Activated CD8-positive, alpha-beta memory T cell treated with anti-CD3 and anti-CD28 coated beads, Interleukin-2, amount 10 ng/mL, durations not matched to agents 7 days and 5 days (primary cell): ENCODE measurements around the gene TAX1BP1. TPM values are rescaled to one million over a fixed set of nuclear protein-coding genes. Genes with fewer than 3 reads are reported as not detected.

Experiments
- ATAC-seq: fragments of 150-1000 bp; cut with Tn5 transposase; one replicate; pipeline ENCODE4 v1.10.0; 2021; ENCODE audit warnings: moderate library complexity
- CTCF ChIA-PET: fragments of 350-600 bp; sonication (Branson Sonifier 250); formaldehyde crosslinking; loops from one replicate; lab custom pipeline; 2021; ENCODE audit warnings: antibody characterized with exemption; lab: Charles Lee
- DNase-seq: peaks from one replicate; pipeline ENCODE4 v3.0.0-alpha.2; 2020
- H3K27ac Mint-ChIP-seq: one replicate; pipeline ENCODE4 v1.8.0; 2021; ENCODE audit warnings: mild to moderate bottlenecking, mixed read lengths
- H3K27me3 Mint-ChIP-seq: one replicate; pipeline ENCODE4 v1.8.0; 2021; ENCODE audit warnings: mixed read lengths
- H3K36me3 Mint-ChIP-seq: one replicate; pipeline ENCODE4 v1.8.0; 2021; ENCODE audit warnings: mild to moderate bottlenecking, mixed read lengths
- H3K4me1 Mint-ChIP-seq: one replicate; pipeline ENCODE4 v1.8.0; 2021; ENCODE audit warnings: mixed read lengths
- H3K4me3 Mint-ChIP-seq: one replicate; pipeline ENCODE4 v1.8.0; 2021; ENCODE audit warnings: mild to moderate bottlenecking, moderate library complexity, mixed read lengths
- H3K9me3 Mint-ChIP-seq: one replicate; pipeline ENCODE4 v1.8.0; 2022; ENCODE audit warnings: low read depth, mixed read lengths
- total RNA-seq, 2 experiments: library from RNA; stranded (reverse); gene quantifications; one replicate each; pipeline ENCODE4 v1.2.3, GENCODE V29; 2021

TAX1BP1 gene
- total RNA-seq, 2 experiments from 2014 or later = 61.6 to 70.9 TPM

DNA sequence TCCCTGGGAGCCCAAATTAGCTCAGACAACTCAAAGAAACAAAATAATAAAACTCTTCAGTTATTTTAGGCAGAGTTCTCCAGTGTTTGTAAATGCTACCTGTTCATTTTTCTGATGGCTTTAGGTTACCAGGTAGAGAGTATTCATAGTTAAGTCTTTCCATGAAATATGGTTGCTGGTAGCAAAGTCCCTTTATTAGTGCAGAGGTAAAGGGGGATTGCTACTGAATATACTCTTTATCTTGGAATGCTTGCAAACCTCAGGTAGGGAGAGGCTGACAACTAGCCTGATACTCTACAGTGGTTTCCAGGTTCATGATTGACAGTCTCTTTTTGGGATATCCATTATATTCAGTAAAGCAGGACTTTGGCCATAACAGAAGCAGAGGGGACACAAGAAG lies 6.5 kb downstream of the TAX1BP1 start:
- Mint-ChIP-seq H3K27me3 (no peaks in the 10 kb centered on the region), H3K27ac (no peak overlapping the region), H3K36me3 (peaks cover 32% of the 10 kb centered on the region), H3K9me3 (no peaks in the 10 kb centered on the region), H3K4me1 (peaks cover 39% of the 10 kb centered on the region), H3K4me3 (no peak overlapping the region)
- CTCF ChIA-PET = interaction anchor here (0.6 to 1.5 kb wide), 3 partner anchors 167 to 611 kb away, joined by 3 to 4 read pairs (median 3); no protein-coding TSS in a partner anchor
- DNase-seq = no peak
- ATAC-seq = no peak

- H3K27me3 Mint-ChIP-seq = no peaks in the 10 kb centered on the region
- DNase-seq (no peak), ATAC-seq (no peak)
- peaks cover 34% of the 10 kb centered on the region for H3K4me1 Mint-ChIP-seq
- no peak overlapping the region for H3K4me3 Mint-ChIP-seq
- H3K9me3 Mint-ChIP-seq = no peaks in the 10 kb centered on the region
- peaks cover 36% of the 10 kb centered on the region for H3K36me3 Mint-ChIP-seq
- no peak overlapping the region for H3K27ac Mint-ChIP-seq
- CTCF ChIA-PET = interaction anchor here (0.6 kb wide), 1 partner anchor 612 kb away, joined by 3 read pairs; no protein-coding TSS in a partner anchor
Measured at GRCh38 chr7:27746978-27747377, 7.0 kb downstream of the TAX1BP1 start.

GRCh38 chr7:27747589-27748368 lies 7.8 kb downstream of the TAX1BP1 start:
- ATAC-seq = no peak
- DNase-seq = no peak
- peaks cover 26% of the 10 kb centered on the region for H3K4me1 Mint-ChIP-seq
- no peaks in the 10 kb centered on the region for H3K9me3 Mint-ChIP-seq
- H3K4me3 Mint-ChIP-seq = no peak overlapping the region
- H3K27me3 Mint-ChIP-seq = no peaks in the 10 kb centered on the region
- H3K36me3 Mint-ChIP-seq = peaks cover 37% of the 10 kb centered on the region
- CTCF ChIA-PET = no interaction called here
- no peak overlapping the region for H3K27ac Mint-ChIP-seq

DNA sequence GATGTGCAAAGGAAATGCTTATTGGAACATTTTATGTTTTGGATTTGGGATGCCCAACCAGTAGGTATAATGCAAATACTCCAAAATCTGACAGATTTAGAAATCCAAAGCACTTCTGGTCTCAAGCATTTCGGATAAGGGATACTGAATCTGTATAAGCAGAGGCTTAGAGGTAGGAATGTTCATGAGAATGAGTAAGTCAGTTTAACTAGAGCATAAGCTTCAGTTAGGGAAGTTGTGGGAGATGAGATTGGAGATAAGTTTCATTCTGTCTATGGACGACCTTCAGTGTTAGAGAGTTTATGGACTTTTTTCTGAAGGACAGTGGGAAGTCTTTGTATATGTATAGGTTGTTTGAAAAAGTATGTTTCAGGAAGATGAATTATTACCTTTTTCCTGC lies 10.4 kb downstream of the TAX1BP1 start:
- Mint-ChIP-seq H3K9me3 (no peaks in the 10 kb centered on the region), H3K4me3 (no peak overlapping the region), H3K27ac (no peak overlapping the region), H3K36me3 (peaks cover 43% of the 10 kb centered on the region), H3K27me3 (no peaks in the 10 kb centered on the region), H3K4me1 (peaks cover 23% of the 10 kb centered on the region)
- DNase-seq (no peak), ATAC-seq (no peak)
- CTCF ChIA-PET = interaction anchor here (0.8 to 1.7 kb wide), 2 partner anchors 22 to 270 kb away, joined by 3 to 4 read pairs; no protein-coding TSS in a partner anchor

GRCh38 chr7:27751888-27752660 lies 12.1 kb downstream of the TAX1BP1 start:
- CTCF ChIA-PET = interaction anchor here (0.6 kb wide), 1 partner anchor 271 kb away, joined by 3 read pairs; no protein-coding TSS in a partner anchor
- Mint-ChIP-seq H3K27ac (no peak overlapping the region), H3K4me3 (no peak overlapping the region), H3K4me1 (peaks cover 20% of the 10 kb centered on the region), H3K9me3 (no peaks in the 10 kb centered on the region), H3K36me3 (peaks cover 53% of the 10 kb centered on the region), H3K27me3 (no peaks in the 10 kb centered on the region)
- DNase-seq = no peak
- ATAC-seq = no peak

- H3K4me1 Mint-ChIP-seq = peaks cover 15% of the 10 kb centered on the region
- CTCF ChIA-PET = no interaction called here
- no peak for DNase-seq
- H3K27ac Mint-ChIP-seq = no peak overlapping the region
- no peaks in the 10 kb centered on the region for H3K9me3 Mint-ChIP-seq
- no peak for ATAC-seq
- peaks cover 53% of the 10 kb centered on the region for H3K36me3 Mint-ChIP-seq
- no peak overlapping the region for H3K4me3 Mint-ChIP-seq
- H3K27me3 Mint-ChIP-seq = no peaks in the 10 kb centered on the region
Measured at GRCh38 chr7:27753863-27754262, 13.9 kb downstream of the TAX1BP1 start.

- Mint-ChIP-seq H3K4me3 (no peak overlapping the region), H3K36me3 (peaks cover 47% of the 10 kb centered on the region), H3K27ac (no peak overlapping the region), H3K9me3 (no peaks in the 10 kb centered on the region), H3K4me1 (peaks cover 11% of the 10 kb centered on the region), H3K27me3 (no peaks in the 10 kb centered on the region)
- DNase-seq = no peak
- CTCF ChIA-PET = no interaction called here
- ATAC-seq = no peak
Measured at GRCh38 chr7:27756298-27756697, 16.3 kb downstream of the TAX1BP1 start.

DNA sequence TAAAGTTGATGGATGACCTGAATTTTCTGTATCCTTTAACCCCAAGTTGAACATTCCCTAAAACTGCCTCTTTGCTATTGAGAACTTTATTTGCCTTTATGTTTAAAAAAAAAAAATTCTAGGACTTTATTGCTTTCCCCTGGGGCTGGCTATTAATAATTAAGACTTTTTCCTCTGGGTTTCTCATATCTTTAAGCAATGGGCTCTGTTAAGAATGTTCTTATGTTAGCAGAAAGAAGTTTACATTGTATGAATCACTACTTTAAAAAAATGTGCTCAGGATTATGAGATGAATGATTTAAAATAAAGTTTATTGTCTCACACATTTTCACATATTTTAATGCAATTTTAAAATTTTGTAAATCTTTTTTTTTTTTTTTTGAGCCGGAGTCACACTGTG lies 19.5 kb downstream of the TAX1BP1 start:
- H3K4me1 Mint-ChIP-seq = peaks cover 6% of the 10 kb centered on the region
- no peaks in the 10 kb centered on the region for H3K27me3 Mint-ChIP-seq
- H3K4me3 Mint-ChIP-seq = no peak overlapping the region
- H3K36me3 Mint-ChIP-seq = peaks cover 43% of the 10 kb centered on the region
- H3K9me3 Mint-ChIP-seq = no peaks in the 10 kb centered on the region
- CTCF ChIA-PET = no interaction called here
- ATAC-seq (no peak), DNase-seq (no peak)
- no peak overlapping the region for H3K27ac Mint-ChIP-seq

DNA sequence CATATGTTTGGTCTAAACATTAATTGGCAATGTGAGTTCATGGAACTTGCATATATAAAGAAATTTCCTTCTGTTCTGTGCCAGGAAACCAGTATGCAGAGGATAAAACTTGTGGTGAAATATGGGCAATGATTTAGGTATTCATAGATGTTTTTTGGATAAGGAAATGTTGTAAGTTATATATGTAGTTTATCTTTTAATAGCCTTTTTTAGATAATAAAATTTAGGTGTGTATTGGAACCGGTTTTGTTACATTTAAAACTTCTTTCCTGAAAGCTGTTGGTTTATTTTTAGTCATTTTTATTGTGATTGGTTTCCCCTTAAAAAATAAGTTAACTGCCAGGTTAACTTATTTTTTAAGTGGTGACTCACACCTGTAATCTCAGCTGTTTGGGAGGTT lies 22.1 kb downstream of the TAX1BP1 start:
- CTCF ChIA-PET = no interaction called here
- ATAC-seq (no peak), DNase-seq (no peak)
- Mint-ChIP-seq H3K4me3 (no peak overlapping the region), H3K27me3 (no peaks in the 10 kb centered on the region), H3K27ac (no peak overlapping the region), H3K9me3 (no peaks in the 10 kb centered on the region), H3K36me3 (peaks cover 38% of the 10 kb centered on the region), H3K4me1 (peaks cover 2% of the 10 kb centered on the region)

GRCh38 chr7:27763983-27764508 lies 24.1 kb downstream of the TAX1BP1 start:
- Mint-ChIP-seq H3K4me1 (no peaks in the 10 kb centered on the region), H3K27ac (no peak overlapping the region), H3K27me3 (no peaks in the 10 kb centered on the region), H3K36me3 (peaks cover 31% of the 10 kb centered on the region), H3K4me3 (no peak overlapping the region), H3K9me3 (no peaks in the 10 kb centered on the region)
- CTCF ChIA-PET = interaction anchor here (0.5 to 2.0 kb wide), 4 partner anchors 14 to 90 kb away, joined by 3 to 6 read pairs (median 3); partner anchors contain the start of gene TAX1BP1
- ATAC-seq (no peak), DNase-seq (no peak)

DNA sequence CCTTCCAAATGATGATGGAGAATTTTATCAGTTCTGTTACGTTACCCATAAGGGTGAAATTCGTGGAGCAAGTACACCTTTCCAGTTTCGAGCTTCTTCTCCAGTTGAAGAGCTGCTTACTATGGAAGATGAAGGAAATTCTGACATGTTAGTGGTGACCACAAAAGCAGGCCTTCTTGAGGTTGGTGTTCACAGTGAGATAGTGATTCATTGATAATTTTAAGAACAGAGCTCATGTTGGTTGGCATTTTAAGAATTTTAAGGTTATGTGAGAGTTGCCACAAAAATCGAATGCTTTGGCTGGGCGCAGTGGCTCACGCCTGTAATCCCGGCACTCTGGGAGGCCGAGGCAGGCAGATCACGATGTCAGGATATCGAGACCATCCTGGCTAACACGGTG lies 25.9 kb downstream of the TAX1BP1 start:
- H3K4me1 Mint-ChIP-seq = no peaks in the 10 kb centered on the region
- H3K36me3 Mint-ChIP-seq = peaks cover 32% of the 10 kb centered on the region
- H3K27me3 Mint-ChIP-seq = no peaks in the 10 kb centered on the region
- H3K27ac Mint-ChIP-seq = no peak overlapping the region
- CTCF ChIA-PET = interaction anchor here (1.6 kb wide), 1 partner anchor 12 kb away, joined by 3 read pairs; no protein-coding TSS in a partner anchor
- H3K4me3 Mint-ChIP-seq = no peak overlapping the region
- ATAC-seq (no peak), DNase-seq (no peak)
- no peaks in the 10 kb centered on the region for H3K9me3 Mint-ChIP-seq

DNA sequence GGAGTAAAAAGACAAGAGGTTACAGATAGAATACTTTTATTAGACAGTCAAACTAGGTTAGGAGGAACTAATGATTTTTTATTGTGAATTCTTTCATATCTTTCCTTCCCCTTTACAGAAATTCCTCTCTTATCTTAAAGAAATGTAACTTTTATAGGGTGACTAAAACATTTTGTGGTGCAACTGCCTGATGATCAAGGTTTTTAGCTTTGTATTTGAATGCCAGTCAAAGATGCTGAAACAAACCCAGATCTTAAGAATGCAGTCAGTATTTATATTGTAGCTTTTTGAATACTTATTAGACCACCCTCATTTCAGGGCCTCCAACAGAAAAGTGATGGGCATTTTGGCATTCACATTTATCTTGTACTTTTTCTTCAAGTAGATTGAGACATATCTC lies 27.4 kb downstream of the TAX1BP1 start:
- CTCF ChIA-PET = interaction anchor here (0.9 kb wide), 1 partner anchor 8 kb away, joined by 3 read pairs; no protein-coding TSS in a partner anchor
- no peaks in the 10 kb centered on the region for H3K4me1 Mint-ChIP-seq
- H3K9me3 Mint-ChIP-seq = no peaks in the 10 kb centered on the region
- DNase-seq (no peak), ATAC-seq (no peak)
- H3K4me3 Mint-ChIP-seq = no peak overlapping the region
- no peak overlapping the region for H3K27ac Mint-ChIP-seq
- H3K36me3 Mint-ChIP-seq = peaks cover 30% of the 10 kb centered on the region
- H3K27me3 Mint-ChIP-seq = no peaks in the 10 kb centered on the region

DNA sequence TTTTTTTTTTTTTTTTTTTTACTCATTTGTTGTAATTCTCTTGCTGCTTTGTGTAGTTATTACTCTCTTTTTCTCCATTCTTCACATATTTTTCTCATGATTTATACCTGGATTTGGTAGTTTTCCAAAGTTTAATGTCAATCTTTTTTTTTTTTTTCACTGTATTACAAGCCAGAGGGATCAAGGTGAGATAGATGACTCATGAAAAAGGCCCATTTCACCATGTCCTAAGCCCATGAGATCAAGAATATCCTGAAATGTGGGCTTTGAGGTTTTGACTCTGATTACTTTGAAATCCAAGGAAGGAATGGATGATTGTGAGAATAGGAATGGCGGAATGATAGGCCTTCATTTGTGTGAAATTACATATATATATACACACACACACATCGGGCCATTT lies 31.1 kb downstream of the TAX1BP1 start:
- no peak overlapping the region for H3K4me3 Mint-ChIP-seq
- peak overlapping the region; percentile 42 for H3K27ac Mint-ChIP-seq
- DNase-seq (no peak), ATAC-seq (no peak)
- H3K9me3 Mint-ChIP-seq = no peaks in the 10 kb centered on the region
- H3K36me3 Mint-ChIP-seq = peaks cover 22% of the 10 kb centered on the region
- H3K27me3 Mint-ChIP-seq = no peaks in the 10 kb centered on the region
- H3K4me1 Mint-ChIP-seq = peaks cover 3% of the 10 kb centered on the region
- CTCF ChIA-PET = interaction anchor here (1.6 kb wide), 1 partner anchor 21 kb away, joined by 4 read pairs; no protein-coding TSS in a partner anchor
